Hepatocyte (in vitro differentiated cells): Measurements from ENCODE around the gene ASTN2. TPM values are rescaled to one million over a fixed set of nuclear protein-coding genes. Genes with fewer than 3 reads are reported as not detected.

ENCODE experiments used
- DNase-seq: peaks from one replicate; pipeline ENCODE4 v3.0.0-alpha.2; 2016; ENCODE audit warnings: low spot score
- H2AFZ ChIP-seq: fragments of 200-600 bp; sonication (generic); 2 replicates; pipeline ENCODE4 v1.6.0; 2016; ENCODE audit warnings: antibody characterized with exemption, mild to moderate bottlenecking
- H3K27ac ChIP-seq: fragments of 200-600 bp; sonication (generic); 2 replicates; pipeline ENCODE4 v1.5.1; 2016; ENCODE audit warnings: mild to moderate bottlenecking
- H3K27me3 ChIP-seq: fragments of 200-600 bp; sonication (generic); 2 replicates; pipeline ENCODE4 v1.6.1; 2016
- H3K36me3 ChIP-seq: fragments of 200-600 bp; sonication (generic); replicated peaks from 2 replicates; pipeline ENCODE4 v1.5.1; 2016; ENCODE audit warnings: low read depth; ENCODE audit not compliant: insufficient read depth
- H3K4me1 ChIP-seq: fragments of 200-600 bp; sonication (generic); 2 replicates; pipeline ENCODE4 v1.5.1; 2016; ENCODE audit warnings: mild to moderate bottlenecking, moderate library complexity; ENCODE audit not compliant: insufficient read depth
- H3K4me2 ChIP-seq: fragments of 200-600 bp; sonication (generic); 2 replicates; pipeline ENCODE4 v1.6.0; 2016
- H3K4me3 ChIP-seq: fragments of 200-600 bp; sonication (generic); 2 replicates; pipeline ENCODE4 v1.5.1; 2016; ENCODE audit warnings: mild to moderate bottlenecking
- H3K79me2 ChIP-seq: fragments of 200-600 bp; sonication (generic); 2 replicates; pipeline ENCODE4 v1.6.0; 2017; ENCODE audit warnings: mild to moderate bottlenecking
- H3K9me2 ChIP-seq: fragments of 200-600 bp; sonication (generic); replicated peaks from 2 replicates; pipeline ENCODE4 v1.6.0; 2017; ENCODE audit warnings: mild to moderate bottlenecking; ENCODE audit not compliant: insufficient read depth
- H3K9me3 ChIP-seq: fragments of 200-600 bp; sonication (generic); 2 replicates; pipeline ENCODE4 v1.5.1; 2016; ENCODE audit warnings: low read depth, mild to moderate bottlenecking
- H4K20me1 ChIP-seq: fragments of 200-600 bp; sonication (generic); 2 replicates; pipeline ENCODE4 v1.6.0; 2016; ENCODE audit warnings: mild to moderate bottlenecking; ENCODE audit not compliant: insufficient read depth, poor library complexity, severe bottlenecking
- CTCF ChIP-seq: fragments of 200-600 bp; sonication (generic); IDR thresholded peaks from 2 replicates; pipeline ENCODE4 v1.5.1; 2016; ENCODE audit warnings: antibody characterized with exemption, mild to moderate bottlenecking; ENCODE audit not compliant: poor library complexity
- EZH2 ChIP-seq: fragments of 200-600 bp; sonication (generic); IDR thresholded peaks from 2 replicates; pipeline ENCODE4 v1.6.1; 2016; ENCODE audit warnings: antibody characterized with exemption, mild to moderate bottlenecking, borderline replicate concordance
- EZH2phosphoT487 ChIP-seq: fragments of 200-600 bp; sonication (generic); IDR thresholded peaks from one replicate; pipeline ENCODE4 v1.6.1; 2018; ENCODE audit warnings: antibody characterized with exemption, mild to moderate bottlenecking, low read depth, moderate library complexity; ENCODE audit not compliant: unreplicated experiment, severe bottlenecking
- WGBS: methylation state at CpG from one replicate; pipeline ENCODE4 v1.1.6; 2016; ENCODE audit warnings: low lambda C conversion rate; ENCODE audit errors: missing lambda C conversion rate; 5-methylcytosine and 5-hydroxymethylcytosine counted together
- polyA plus RNA-seq: library from polyadenylated mRNA; unstranded; fragments of >200 nt; fragmentation: Nextera tagmentation; extraction: Ambion mirVana; gene quantifications from 2 replicates; pipeline ENCODE4 v1.2.1, GENCODE V29; 2016
- total RNA-seq: library from RNA; depleted of rRNA; stranded (reverse); fragments of >200 nt; gene quantifications from 2 replicates; pipeline ENCODE4 v1.2.3, GENCODE V29; 2014

ASTN2 gene
- total and polyA plus RNA-seq, 2 experiments from 2014 or later = 6.4 to 8.4 TPM

- 80% methylated on average over 2 of the region's 2 CpGs for WGBS
- H4K20me1 ChIP-seq = no peaks in the 10 kb centered on the region
- H3K4me2 ChIP-seq = no peak overlapping the region
- no peak overlapping the region for H3K27ac ChIP-seq
- H2AFZ ChIP-seq = no peak overlapping the region
- no peaks in the 10 kb centered on the region for H3K9me3 ChIP-seq
- no peaks in the 10 kb centered on the region for H3K79me2 ChIP-seq
- no peak overlapping the region for H3K4me3 ChIP-seq
- H3K27me3 ChIP-seq = no peaks in the 10 kb centered on the region
- DNase-seq = no peak
- H3K9me2 ChIP-seq = no peaks in the 10 kb centered on the region
- no peaks in the 10 kb centered on the region for H3K36me3 ChIP-seq
- no peak for TF ChIP-seq EZH2
- no peak for TF ChIP-seq CTCF
- no peak for TF ChIP-seq EZH2phosphoT487
- no peaks in the 10 kb centered on the region for H3K4me1 ChIP-seq
Observed at GRCh38 chr9:116381350-116381749, 1033.5 kb downstream of the ASTN2 start.

GRCh38 chr9:116380496-116380995 is 1034.3 kb downstream of the ASTN2 start:
- Histone ChIP-seq H3K4me2 (no peak overlapping the region), H3K79me2 (no peaks in the 10 kb centered on the region), H4K20me1 (no peaks in the 10 kb centered on the region), H3K36me3 (no peaks in the 10 kb centered on the region), H2AFZ (no peak overlapping the region), H3K4me1 (no peaks in the 10 kb centered on the region), H3K4me3 (no peak overlapping the region), H3K9me2 (no peaks in the 10 kb centered on the region), H3K9me3 (no peaks in the 10 kb centered on the region), H3K27ac (no peak overlapping the region), H3K27me3 (no peaks in the 10 kb centered on the region)
- no peak for DNase-seq
- no peak for TF ChIP-seq CTCF
- no peak for TF ChIP-seq EZH2
- no peak for TF ChIP-seq EZH2phosphoT487

- no peaks in the 10 kb centered on the region for H3K9me3 ChIP-seq
- no peak for DNase-seq
- H3K27me3 ChIP-seq = no peaks in the 10 kb centered on the region
- no peaks in the 10 kb centered on the region for H3K9me2 ChIP-seq
- H2AFZ ChIP-seq = no peak overlapping the region
- no peaks in the 10 kb centered on the region for H3K79me2 ChIP-seq
- H3K4me1 ChIP-seq = no peaks in the 10 kb centered on the region
- 74% methylated on average over 2 of the region's 2 CpGs for WGBS
- no peak overlapping the region for H3K27ac ChIP-seq
- no peak overlapping the region for H3K4me2 ChIP-seq
- no peak for TF ChIP-seq CTCF
- no peak for TF ChIP-seq EZH2
- TF ChIP-seq EZH2phosphoT487 = no peak
- H3K4me3 ChIP-seq = no peak overlapping the region
- H3K36me3 ChIP-seq = no peaks in the 10 kb centered on the region
- H4K20me1 ChIP-seq = no peaks in the 10 kb centered on the region
Observed at GRCh38 chr9:116379821-116380220, 1035.0 kb downstream of the ASTN2 start.

- Histone ChIP-seq H3K9me2 (no peaks in the 10 kb centered on the region), H3K27me3 (no peaks in the 10 kb centered on the region), H3K79me2 (no peaks in the 10 kb centered on the region), H2AFZ (no peak overlapping the region), H3K4me3 (no peak overlapping the region), H3K36me3 (no peaks in the 10 kb centered on the region), H3K4me2 (no peak overlapping the region), H4K20me1 (no peaks in the 10 kb centered on the region), H3K4me1 (no peaks in the 10 kb centered on the region), H3K9me3 (no peaks in the 10 kb centered on the region), H3K27ac (no peak overlapping the region)
- WGBS = 100% methylated on average over 2 of the region's 2 CpGs
- DNase-seq = no peak
- TF ChIP-seq CTCF (no peak), EZH2 (no peak), EZH2phosphoT487 (no peak)
Observed at GRCh38 chr9:116378873-116379272, 1036.0 kb downstream of the ASTN2 start.
